SK-N-SH treated with all-trans-retinoic acid at 6 μM for 48 hours (cell line): ENCODE measurements around the gene FAAH.

Experiments used
- ATAC-seq: fragments of 200-7000 bp; cut with Tn5 transposase; 3 replicates; pipeline ENCODE4 v1.9.1; 2020; ENCODE audit warnings: mild to moderate bottlenecking, moderate library complexity
- ARNTL ChIP-seq: fragments of 450-650 bp; formaldehyde crosslinking; IDR thresholded peaks from 2 replicates; pipeline ENCODE4 v1.5.0; 2020; ENCODE audit warnings: low read depth, mild to moderate bottlenecking, moderate library complexity, borderline replicate concordance
- BACH2 ChIP-seq: fragments of 250-450 bp; sonication (Bioruptor Pico); IDR thresholded peaks from 2 replicates; pipeline ENCODE4 v1.9.0; 2021; ENCODE audit warnings: mild to moderate bottlenecking, borderline replicate concordance
- CSDC2 ChIP-seq: fragments of 250-450 bp; sonication (Bioruptor Pico); IDR thresholded peaks from 2 replicates; pipeline ENCODE4 v1.5.0; 2020; ENCODE audit warnings: mild to moderate bottlenecking, moderate library complexity
- ESRRG ChIP-seq: fragments of 250-450 bp; sonication (Bioruptor Pico); IDR thresholded peaks from 2 replicates; pipeline ENCODE4 v1.6.1; 2021; ENCODE audit warnings: mild to moderate bottlenecking
- ISL1 ChIP-seq: fragments of 250-450 bp; sonication (Bioruptor Pico); IDR thresholded peaks from 2 replicates; pipeline ENCODE4 v2.1.2; 2022; ENCODE audit warnings: mild to moderate bottlenecking, moderate library complexity
- OSR1 ChIP-seq: fragments of 250-450 bp; sonication (Bioruptor Pico); IDR thresholded peaks from 2 replicates; pipeline ENCODE4 v1.8.0; 2022; ENCODE audit warnings: moderate library complexity, mild to moderate bottlenecking, inconsistent platforms
- PPARA ChIP-seq: fragments of 250-450 bp; sonication (Bioruptor Pico); IDR thresholded peaks from 2 replicates; pipeline ENCODE4 v1.5.0; 2020; ENCODE audit warnings: mild to moderate bottlenecking, borderline replicate concordance
- RARB ChIP-seq: fragments of 250-450 bp; sonication (Bioruptor Pico); IDR thresholded peaks from 2 replicates; pipeline ENCODE4 v1.8.0; 2021; ENCODE audit warnings: mild to moderate bottlenecking, moderate library complexity
- SNAI2 ChIP-seq: fragments of 250-450 bp; sonication (Bioruptor Pico); IDR thresholded peaks from 2 replicates; pipeline ENCODE4 v1.5.0; 2020; ENCODE audit warnings: mild to moderate bottlenecking, moderate library complexity
- TCF4 ChIP-seq: fragments of 250-450 bp; sonication (Bioruptor Pico); IDR thresholded peaks from 2 replicates; pipeline ENCODE4 v1.8.0; 2021; ENCODE audit warnings: mild to moderate bottlenecking, moderate library complexity, borderline replicate concordance
- TOX ChIP-seq: fragments of 250-450 bp; sonication (Bioruptor Pico); IDR thresholded peaks from 2 replicates; pipeline ENCODE4 v1.8.0; 2021; ENCODE audit warnings: mild to moderate bottlenecking, moderate library complexity, borderline replicate concordance
- ZC3H10 ChIP-seq: fragments of 250-450 bp; sonication (Bioruptor Pico); IDR thresholded peaks from 2 replicates; pipeline ENCODE4 v1.5.1; 2021; ENCODE audit warnings: mild to moderate bottlenecking, moderate library complexity
- ZFP3 ChIP-seq: fragments of 250-450 bp; sonication (Bioruptor Pico); IDR thresholded peaks from 2 replicates; pipeline ENCODE4 v1.5.0; 2020; ENCODE audit warnings: mild to moderate bottlenecking, moderate library complexity
- ZFP30 ChIP-seq: fragments of 450-650 bp; formaldehyde crosslinking; IDR thresholded peaks from 2 replicates; pipeline ENCODE4 v1.5.0; 2022; ENCODE audit warnings: mild to moderate bottlenecking, moderate library complexity
- ZNF565 ChIP-seq: fragments of 450-650 bp; formaldehyde crosslinking; conservative IDR thresholded peaks from 2 replicates; pipeline ENCODE4 v1.5.0; 2020; ENCODE audit warnings: low read depth, mild to moderate bottlenecking, moderate library complexity
- ZNF70 ChIP-seq: fragments of 450-650 bp; formaldehyde crosslinking; IDR thresholded peaks from 2 replicates; pipeline ENCODE4 v1.5.0; 2020; ENCODE audit warnings: mild to moderate bottlenecking, moderate library complexity
- TF ChIP-seq, protein P1 (sequence below): fragments of 250-450 bp; sonication (Bioruptor Pico); IDR thresholded peaks from 2 replicates; pipeline ENCODE4 v1.8.0; 2021; ENCODE audit warnings: low read depth, mild to moderate bottlenecking, moderate library complexity, borderline replicate concordance
- TF ChIP-seq, protein P2 (sequence below): fragments of 250-450 bp; sonication (Bioruptor Pico); IDR thresholded peaks from 2 replicates; pipeline ENCODE4 v1.5.1; 2021; ENCODE audit warnings: mild to moderate bottlenecking, moderate library complexity
- TF ChIP-seq, protein P3 (sequence below): fragments of 250-450 bp; sonication (Bioruptor Pico); IDR thresholded peaks from 2 replicates; pipeline ENCODE4 v1.8.0; 2020; ENCODE audit warnings: mild to moderate bottlenecking, moderate library complexity, borderline replicate concordance
- TF ChIP-seq, protein P4 (sequence below): fragments of 250-450 bp; sonication (Bioruptor Pico); IDR thresholded peaks from 2 replicates; pipeline ENCODE4 v1.5.0; 2020; ENCODE audit warnings: mild to moderate bottlenecking, moderate library complexity
- TF ChIP-seq, protein P5 (sequence below): fragments of 250-450 bp; sonication (Bioruptor Pico); IDR thresholded peaks from 2 replicates; pipeline ENCODE4 v1.5.1; 2020; ENCODE audit warnings: low read depth, mild to moderate bottlenecking, moderate library complexity

Gene FAAH

DNA sequence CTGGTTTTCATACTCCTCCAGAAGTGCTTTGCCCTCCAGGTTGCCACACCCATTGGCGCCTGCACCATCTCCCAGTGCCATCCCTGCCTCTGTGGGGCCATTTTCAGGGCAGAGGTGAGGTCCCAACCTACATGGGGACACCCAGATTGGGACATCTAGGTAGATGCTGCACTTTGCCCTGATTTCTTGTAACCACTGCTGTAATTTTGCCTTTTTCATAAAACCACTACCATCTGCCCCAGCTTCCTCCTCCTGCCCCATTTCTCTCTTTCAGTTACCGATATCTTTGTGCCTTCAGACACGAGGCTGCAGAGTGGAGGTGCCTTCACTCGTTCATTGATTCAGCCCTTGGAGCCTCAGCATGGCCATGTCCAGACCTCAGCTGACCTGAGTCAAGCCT, 21.4 kb downstream of the FAAH start:
- TF ChIP-seq ISL1 (CRISPR knock-in tag) (no peak), OSR1 (CRISPR knock-in tag) (no peak), PPARA (CRISPR knock-in tag) (no peak), TCF4 (no peak), SNAI2 (CRISPR knock-in tag) (no peak), ZC3H10 (no peak), RARB (CRISPR knock-in tag) (no peak), ESRRG (no peak), ZFP30 (CRISPR knock-in tag) (no peak), CSDC2 (CRISPR knock-in tag) (no peak), TOX (CRISPR knock-in tag) (no peak)
- TF ChIP-seq, protein P1, sequence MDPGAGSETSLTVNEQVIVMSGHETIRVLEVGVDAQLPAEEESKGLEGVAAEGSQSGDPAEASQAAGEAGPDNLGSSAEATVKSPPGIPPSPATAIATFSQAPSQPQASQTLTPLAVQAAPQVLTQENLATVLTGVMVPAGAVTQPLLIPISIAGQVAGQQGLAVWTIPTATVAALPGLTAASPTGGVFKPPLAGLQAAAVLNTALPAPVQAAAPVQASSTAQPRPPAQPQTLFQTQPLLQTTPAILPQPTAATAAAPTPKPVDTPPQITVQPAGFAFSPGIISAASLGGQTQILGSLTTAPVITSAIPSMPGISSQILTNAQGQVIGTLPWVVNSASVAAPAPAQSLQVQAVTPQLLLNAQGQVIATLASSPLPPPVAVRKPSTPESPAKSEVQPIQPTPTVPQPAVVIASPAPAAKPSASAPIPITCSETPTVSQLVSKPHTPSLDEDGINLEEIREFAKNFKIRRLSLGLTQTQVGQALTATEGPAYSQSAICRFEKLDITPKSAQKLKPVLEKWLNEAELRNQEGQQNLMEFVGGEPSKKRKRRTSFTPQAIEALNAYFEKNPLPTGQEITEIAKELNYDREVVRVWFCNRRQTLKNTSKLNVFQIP (CRISPR knock-in tag) = no peak
- TF ChIP-seq, protein P2, sequence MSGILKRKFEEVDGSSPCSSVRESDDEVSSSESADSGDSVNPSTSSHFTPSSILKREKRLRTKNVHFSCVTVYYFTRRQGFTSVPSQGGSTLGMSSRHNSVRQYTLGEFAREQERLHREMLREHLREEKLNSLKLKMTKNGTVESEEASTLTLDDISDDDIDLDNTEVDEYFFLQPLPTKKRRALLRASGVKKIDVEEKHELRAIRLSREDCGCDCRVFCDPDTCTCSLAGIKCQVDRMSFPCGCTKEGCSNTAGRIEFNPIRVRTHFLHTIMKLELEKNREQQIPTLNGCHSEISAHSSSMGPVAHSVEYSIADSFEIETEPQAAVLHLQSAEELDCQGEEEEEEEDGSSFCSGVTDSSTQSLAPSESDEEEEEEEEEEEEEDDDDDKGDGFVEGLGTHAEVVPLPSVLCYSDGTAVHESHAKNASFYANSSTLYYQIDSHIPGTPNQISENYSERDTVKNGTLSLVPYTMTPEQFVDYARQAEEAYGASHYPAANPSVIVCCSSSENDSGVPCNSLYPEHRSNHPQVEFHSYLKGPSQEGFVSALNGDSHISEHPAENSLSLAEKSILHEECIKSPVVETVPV (CRISPR knock-in tag) = no peak
- TF ChIP-seq, protein P3, sequence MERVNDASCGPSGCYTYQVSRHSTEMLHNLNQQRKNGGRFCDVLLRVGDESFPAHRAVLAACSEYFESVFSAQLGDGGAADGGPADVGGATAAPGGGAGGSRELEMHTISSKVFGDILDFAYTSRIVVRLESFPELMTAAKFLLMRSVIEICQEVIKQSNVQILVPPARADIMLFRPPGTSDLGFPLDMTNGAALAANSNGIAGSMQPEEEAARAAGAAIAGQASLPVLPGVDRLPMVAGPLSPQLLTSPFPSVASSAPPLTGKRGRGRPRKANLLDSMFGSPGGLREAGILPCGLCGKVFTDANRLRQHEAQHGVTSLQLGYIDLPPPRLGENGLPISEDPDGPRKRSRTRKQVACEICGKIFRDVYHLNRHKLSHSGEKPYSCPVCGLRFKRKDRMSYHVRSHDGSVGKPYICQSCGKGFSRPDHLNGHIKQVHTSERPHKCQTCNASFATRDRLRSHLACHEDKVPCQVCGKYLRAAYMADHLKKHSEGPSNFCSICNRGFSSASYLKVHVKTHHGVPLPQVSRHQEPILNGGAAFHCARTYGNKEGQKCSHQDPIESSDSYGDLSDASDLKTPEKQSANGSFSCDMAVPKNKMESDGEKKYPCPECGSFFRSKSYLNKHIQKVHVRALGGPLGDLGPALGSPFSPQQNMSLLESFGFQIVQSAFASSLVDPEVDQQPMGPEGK (CRISPR knock-in tag) = no peak
- no peak for ATAC-seq

DNA sequence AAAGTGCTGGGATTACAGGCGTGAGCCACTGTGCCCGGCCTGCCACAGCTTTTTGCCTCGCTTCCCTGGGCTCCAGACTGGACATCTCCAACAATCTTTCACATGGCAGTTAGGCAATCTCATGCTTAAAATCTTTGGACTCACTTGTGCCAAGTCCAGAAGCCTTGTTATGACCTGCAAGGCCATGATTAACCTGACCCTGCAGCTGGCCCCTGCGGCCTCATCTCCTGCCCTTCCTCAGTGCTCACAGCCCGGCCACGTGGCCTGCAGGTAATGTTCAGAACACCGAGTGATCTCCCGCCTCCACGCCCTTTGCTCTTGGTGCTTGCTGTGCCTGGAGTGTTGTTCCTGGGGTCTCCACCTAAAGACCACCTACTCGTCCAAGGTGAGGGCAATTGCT, 24.9 kb downstream of the FAAH start:
- TF ChIP-seq RARB (CRISPR knock-in tag) (no peak), ZFP30 (CRISPR knock-in tag) (no peak), ZC3H10 (no peak), ARNTL (CRISPR knock-in tag) (no peak), TOX (CRISPR knock-in tag) (no peak), SNAI2 (CRISPR knock-in tag) (no peak), ZNF565 (CRISPR knock-in tag) (no peak), ZFP3 (no peak), TCF4 (no peak), BACH2 (CRISPR knock-in tag) (no peak), ZNF70 (CRISPR knock-in tag) (no peak), ISL1 (CRISPR knock-in tag) (no peak)
- TF ChIP-seq, protein P4, sequence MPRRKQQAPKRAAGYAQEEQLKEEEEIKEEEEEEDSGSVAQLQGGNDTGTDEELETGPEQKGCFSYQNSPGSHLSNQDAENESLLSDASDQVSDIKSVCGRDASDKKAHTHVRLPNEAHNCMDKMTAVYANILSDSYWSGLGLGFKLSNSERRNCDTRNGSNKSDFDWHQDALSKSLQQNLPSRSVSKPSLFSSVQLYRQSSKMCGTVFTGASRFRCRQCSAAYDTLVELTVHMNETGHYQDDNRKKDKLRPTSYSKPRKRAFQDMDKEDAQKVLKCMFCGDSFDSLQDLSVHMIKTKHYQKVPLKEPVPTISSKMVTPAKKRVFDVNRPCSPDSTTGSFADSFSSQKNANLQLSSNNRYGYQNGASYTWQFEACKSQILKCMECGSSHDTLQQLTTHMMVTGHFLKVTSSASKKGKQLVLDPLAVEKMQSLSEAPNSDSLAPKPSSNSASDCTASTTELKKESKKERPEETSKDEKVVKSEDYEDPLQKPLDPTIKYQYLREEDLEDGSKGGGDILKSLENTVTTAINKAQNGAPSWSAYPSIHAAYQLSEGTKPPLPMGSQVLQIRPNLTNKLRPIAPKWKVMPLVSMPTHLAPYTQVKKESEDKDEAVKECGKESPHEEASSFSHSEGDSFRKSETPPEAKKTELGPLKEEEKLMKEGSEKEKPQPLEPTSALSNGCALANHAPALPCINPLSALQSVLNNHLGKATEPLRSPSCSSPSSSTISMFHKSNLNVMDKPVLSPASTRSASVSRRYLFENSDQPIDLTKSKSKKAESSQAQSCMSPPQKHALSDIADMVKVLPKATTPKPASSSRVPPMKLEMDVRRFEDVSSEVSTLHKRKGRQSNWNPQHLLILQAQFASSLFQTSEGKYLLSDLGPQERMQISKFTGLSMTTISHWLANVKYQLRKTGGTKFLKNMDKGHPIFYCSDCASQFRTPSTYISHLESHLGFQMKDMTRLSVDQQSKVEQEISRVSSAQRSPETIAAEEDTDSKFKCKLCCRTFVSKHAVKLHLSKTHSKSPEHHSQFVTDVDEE (CRISPR knock-in tag) = no peak
- TF ChIP-seq, protein P2 (CRISPR knock-in tag) = no peak
- TF ChIP-seq, protein P5, sequence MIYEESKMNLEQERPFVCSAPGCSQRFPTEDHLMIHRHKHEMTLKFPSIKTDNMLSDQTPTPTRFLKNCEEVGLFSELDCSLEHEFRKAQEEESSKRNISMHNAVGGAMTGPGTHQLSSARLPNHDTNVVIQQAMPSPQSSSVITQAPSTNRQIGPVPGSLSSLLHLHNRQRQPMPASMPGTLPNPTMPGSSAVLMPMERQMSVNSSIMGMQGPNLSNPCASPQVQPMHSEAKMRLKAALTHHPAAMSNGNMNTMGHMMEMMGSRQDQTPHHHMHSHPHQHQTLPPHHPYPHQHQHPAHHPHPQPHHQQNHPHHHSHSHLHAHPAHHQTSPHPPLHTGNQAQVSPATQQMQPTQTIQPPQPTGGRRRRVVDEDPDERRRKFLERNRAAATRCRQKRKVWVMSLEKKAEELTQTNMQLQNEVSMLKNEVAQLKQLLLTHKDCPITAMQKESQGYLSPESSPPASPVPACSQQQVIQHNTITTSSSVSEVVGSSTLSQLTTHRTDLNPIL (CRISPR knock-in tag) = no peak
- TF ChIP-seq, protein P1 (CRISPR knock-in tag) = no peak
- TF ChIP-seq, protein P3 (CRISPR knock-in tag) = no peak
- ATAC-seq = no peak
